ENCODE results near the gene RNF10.

- TF ChIP-seq POLR2AphosphoS5 (IDR thresholded peaks at IDR 0.05; ENCODE audit: low read depth) (peak; percentile 86), CTCF (IDR thresholded peaks at IDR 0.05; ENCODE audit: insufficient read depth, low read length) (no peak)
Measured at GRCh38 chr12:120534203-120534702, at the start of gene RNF10.

Measured in HL-60 (cell line).